ENCODE results near the gene FGF22. TPM values are rescaled to one million over a fixed set of nuclear protein-coding genes. Genes with fewer than 3 reads are reported as not detected.
A peak's percentile ranks its signal among the peaks of the same experiment; 100 is the strongest.

The FGF22 gene
- total and polyA plus RNA-seq, 2 of the 8 experiments (the other 6 are each of a cell fraction or from before 2014, with no cell fraction given), result 0.44 to 1.7 TPM

GRCh38 chr19:680287-681028 is 40.8 kb downstream of the FGF22 start (continued):
- TF ChIP-seq CTBP2 (IDR thresholded peaks at IDR 0.05; ENCODE audit: borderline replicate concordance, insufficient read depth, insufficient read length, low read length) (no peak), EZH2 (IDR thresholded peaks at IDR 0.05; ENCODE audit: low read depth, low read length, severe bottlenecking) (no peak), TAF7 (optimal IDR thresholded peaks at IDR 0.05; ENCODE audit: borderline replicate concordance, low read depth, low read length) (no peak), FOSL1 (IDR thresholded peaks at IDR 0.05; ENCODE audit: insufficient read depth, low read depth, low read length) (no peak), SRF (IDR thresholded peaks at IDR 0.05; ENCODE audit: low read depth, low read length) (no peak), MAFK (IDR thresholded peaks at IDR 0.05; ENCODE audit: low read depth, low read length) (no peak), NRF1 (IDR thresholded peaks at IDR 0.05; ENCODE audit: low read depth, low read length) (0 out of 2 replicates have a peak, but pooled peaks have one; percentile 6), EP300 (IDR thresholded peaks at IDR 0.05; ENCODE audit: borderline replicate concordance in 1 of 2, low read depth in 2 of 2, low read length in 2 of 2) (no peak), TCF12 (IDR thresholded peaks at IDR 0.05; ENCODE audit: low read depth, low read length) (no peak), TBP (IDR thresholded peaks at IDR 0.05; ENCODE audit: low read depth, low read length) (0 out of 2 replicates have a peak, but pooled peaks have one; percentile 6), NANOG (IDR thresholded peaks at IDR 0.05; ENCODE audit: insufficient read depth, low read depth, low read length, poor library complexity, severe bottlenecking) (no peak)
- TF ChIP-seq, protein P1, sequence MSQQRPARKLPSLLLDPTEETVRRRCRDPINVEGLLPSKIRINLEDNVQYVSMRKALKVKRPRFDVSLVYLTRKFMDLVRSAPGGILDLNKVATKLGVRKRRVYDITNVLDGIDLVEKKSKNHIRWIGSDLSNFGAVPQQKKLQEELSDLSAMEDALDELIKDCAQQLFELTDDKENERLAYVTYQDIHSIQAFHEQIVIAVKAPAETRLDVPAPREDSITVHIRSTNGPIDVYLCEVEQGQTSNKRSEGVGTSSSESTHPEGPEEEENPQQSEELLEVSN (IDR thresholded peaks at IDR 0.05), result no peak
